Vagina (tissue), 2 donors: Measurements from ENCODE around the gene BCAM. TPM values are rescaled to one million over a fixed set of nuclear protein-coding genes. Genes with fewer than 3 reads are reported as not detected.

Source experiments
- DNase-seq, 2 donors: peaks; one replicate each; pipeline ENCODE4 v3.0.0-alpha.2; 2017; ENCODE audit errors: extremely low spot score in 2 of 2
- H3K27ac ChIP-seq: fragments of 200-600 bp; sonication (generic); one replicate; pipeline ENCODE4 v1.5.1; 2019
- H3K27me3 ChIP-seq: fragments of 200-600 bp; sonication (generic); one replicate; pipeline ENCODE4 v1.5.1; 2019
- H3K36me3 ChIP-seq, 2 donors: fragments of 200-600 bp; sonication (generic); one replicate each; pipeline ENCODE4 v1.5.1; 2017 to 2019
- H3K4me1 ChIP-seq: fragments of 200-600 bp; sonication (generic); one replicate; pipeline ENCODE4 v1.5.1; 2019
- H3K4me3 ChIP-seq, 2 donors: fragments of 200-600 bp; sonication (generic); 1 replicate in 1 of 2; 2 replicates in 1 of 2; pipeline ENCODE4 v1.5.1; 2016 to 2019
- H3K9me3 ChIP-seq: fragments of 200-600 bp; sonication (generic); one replicate; pipeline ENCODE4 v1.5.1; 2019
- CTCF ChIP-seq, 3 experiments: fragments of 450-650 bp in 2 of 3; fragments of 200-600 bp in 1 of 3; sonication (generic) in 1 of 3; IDR thresholded peaks; one replicate each; pipeline ENCODE4 v1.5.1; 2017 to 2019; ENCODE audit warnings: antibody characterized with exemption in 3 of 3, mild to moderate bottlenecking in 2 of 3, moderate library complexity in 2 of 3
- POLR2A ChIP-seq, 2 donors: fragments of 450-650 bp; IDR thresholded peaks; one replicate each; pipeline ENCODE4 v1.6.1; 2017; ENCODE audit warnings: antibody characterized with exemption in 2 of 2, mild to moderate bottlenecking in 2 of 2, moderate library complexity in 2 of 2
- POLR2AphosphoS5 ChIP-seq, 2 donors: sonication (generic); formaldehyde crosslinking; IDR thresholded peaks; one replicate each; pipeline ENCODE4 v1.9.0; 2017; ENCODE audit warnings: antibody characterized with exemption in 2 of 2, mild to moderate bottlenecking in 2 of 2, low read depth in 1 of 2; ENCODE audit not compliant: insufficient read depth in 1 of 2
- intact Hi-C: fragments of 100-400 bp; cut with DNase I; formaldehyde crosslinking; loops from one replicate; pipeline ENCODE4 v1.15.1; 2023
- total RNA-seq: library from RNA; depleted of rRNA; stranded (reverse); fragments of >200 nt; gene quantifications from one replicate; pipeline ENCODE4 v1.2.3, GENCODE V29; 2016

BCAM gene
- total RNA-seq, 1 donor from 2014 or later = 57.2 TPM

GRCh38 chr19:44817725-44818465 lies 9.0 kb downstream of the BCAM start:
- intact Hi-C loops = no loop called here
- no peaks in the 10 kb centered on the region for H3K27me3 ChIP-seq
- no peak for TF ChIP-seq POLR2AphosphoS5 (IDR thresholded peaks at IDR 0.05; ENCODE audit: insufficient read depth in 1 of 2, low read depth in 1 of 2)
- no peak for TF ChIP-seq CTCF (IDR thresholded peaks at IDR 0.05)
- no peak for TF ChIP-seq POLR2A (IDR thresholded peaks at IDR 0.05)

DNA sequence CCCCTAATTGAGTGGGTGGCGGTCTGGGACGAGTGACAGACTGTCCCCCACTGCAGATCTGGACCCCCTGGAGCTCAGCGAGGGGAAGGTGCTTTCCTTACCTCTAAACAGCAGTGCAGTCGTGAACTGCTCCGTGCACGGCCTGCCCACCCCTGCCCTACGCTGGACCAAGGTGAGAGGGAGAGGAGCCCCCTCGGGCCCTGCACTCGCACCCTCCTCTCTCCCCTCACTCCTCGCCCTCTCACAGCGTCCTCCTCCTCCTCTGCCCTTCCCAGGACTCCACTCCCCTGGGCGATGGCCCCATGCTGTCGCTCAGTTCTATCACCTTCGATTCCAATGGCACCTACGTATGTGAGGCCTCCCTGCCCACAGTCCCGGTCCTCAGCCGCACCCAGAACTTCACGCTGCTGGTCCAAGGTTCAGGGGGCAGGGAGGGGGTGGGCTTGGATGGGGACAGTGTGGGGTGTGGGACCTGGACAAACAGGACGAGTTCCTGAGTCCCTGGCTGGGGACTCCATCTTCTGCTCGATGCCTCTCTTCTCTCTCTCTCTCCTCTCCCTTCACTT lies 9.6 kb downstream of the BCAM start:
- Histone ChIP-seq H3K36me3 (peaks cover 0 to 6% of the 10 kb centered on the region in 2 donors), H3K27me3 (no peaks in the 10 kb centered on the region), H3K4me3 (no peak overlapping the region), H3K27ac (no peak overlapping the region), H3K9me3 (no peaks in the 10 kb centered on the region), H3K4me1 (peaks cover 8% of the 10 kb centered on the region)
- intact Hi-C loops = no loop called here
- DNase-seq = no peak
- TF ChIP-seq CTCF (IDR thresholded peaks at IDR 0.05) (no peak), POLR2AphosphoS5 (IDR thresholded peaks at IDR 0.05; ENCODE audit: insufficient read depth in 1 of 2, low read depth in 1 of 2) (no peak), POLR2A (IDR thresholded peaks at IDR 0.05) (no peak)

More at GRCh38 chr19:44817725-44818465, 9.0 kb downstream of the BCAM start:
- Histone ChIP-seq H3K4me1 (peaks cover 8% of the 10 kb centered on the region), H3K9me3 (no peaks in the 10 kb centered on the region), H3K36me3 (peaks cover 0 to 11% of the 10 kb centered on the region in 2 donors), H3K4me3 (no peak overlapping the region), H3K27ac (no peak overlapping the region)
- DNase-seq = no peak

- Histone ChIP-seq H3K27me3 (no peaks in the 10 kb centered on the region), H3K9me3 (no peaks in the 10 kb centered on the region), H3K4me1 (peaks cover 8% of the 10 kb centered on the region), H3K27ac (no peak overlapping the region), H3K36me3 (no peaks in the 10 kb centered on the region), H3K4me3 (no peak overlapping the region)
- intact Hi-C loops = no loop called here
- no peak for DNase-seq
- TF ChIP-seq POLR2AphosphoS5 (IDR thresholded peaks at IDR 0.05; ENCODE audit: insufficient read depth in 1 of 2, low read depth in 1 of 2) = no peak
- no peak for TF ChIP-seq CTCF (IDR thresholded peaks at IDR 0.05)
- no peak for TF ChIP-seq POLR2A (IDR thresholded peaks at IDR 0.05)
These were observed 10.4 kb downstream of the BCAM start for GRCh38 chr19:44819246-44819832.

DNA sequence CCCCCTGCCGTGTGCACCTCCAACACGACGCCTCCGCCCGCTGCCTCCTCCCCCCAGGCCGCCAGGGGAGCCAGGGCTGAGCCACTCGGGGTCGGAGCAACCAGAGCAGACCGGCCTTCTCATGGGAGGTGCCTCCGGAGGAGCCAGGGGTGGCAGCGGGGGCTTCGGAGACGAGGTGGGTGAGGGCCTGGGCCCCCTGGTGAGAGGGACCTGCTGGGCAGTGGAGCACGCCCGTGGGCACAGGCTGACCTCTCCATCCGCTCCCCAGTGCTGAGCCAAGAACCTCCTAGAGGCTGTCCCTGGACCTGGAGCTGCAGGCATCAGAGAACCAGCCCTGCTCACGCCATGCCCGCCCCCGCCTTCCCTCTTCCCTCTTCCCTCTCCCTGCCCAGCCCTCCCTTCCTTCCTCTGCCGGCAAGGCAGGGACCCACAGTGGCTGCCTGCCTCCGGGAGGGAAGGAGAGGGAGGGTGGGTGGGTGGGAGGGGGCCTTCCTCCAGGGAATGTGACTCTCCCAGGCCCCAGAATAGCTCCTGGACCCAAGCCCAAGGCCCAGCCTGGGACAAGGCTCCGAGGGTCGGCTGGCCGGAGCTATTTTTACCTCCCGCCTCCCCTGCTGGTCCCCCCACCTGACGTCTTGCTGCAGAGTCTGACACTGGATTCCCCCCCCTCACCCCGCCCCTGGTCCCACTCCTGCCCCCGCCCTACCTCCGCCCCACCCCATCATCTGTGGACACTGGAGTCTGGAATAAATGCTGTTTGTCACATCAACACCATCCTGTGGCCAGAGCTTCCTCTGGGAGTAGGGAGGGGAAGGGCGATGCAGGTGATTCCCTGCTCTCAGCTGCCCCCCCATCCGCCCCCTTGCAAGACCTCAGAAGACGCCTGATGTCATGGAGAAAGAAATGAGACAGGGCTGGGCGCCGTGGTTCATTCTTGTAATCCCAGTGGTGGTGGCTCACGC lies 12.0 kb downstream of the BCAM start:
- no peak for TF ChIP-seq CTCF (IDR thresholded peaks at IDR 0.05)
- no peak for TF ChIP-seq POLR2AphosphoS5 (IDR thresholded peaks at IDR 0.05; ENCODE audit: insufficient read depth in 1 of 2, low read depth in 1 of 2)
- no peak for TF ChIP-seq POLR2A (IDR thresholded peaks at IDR 0.05)
- H3K4me1 ChIP-seq = peaks cover 8% of the 10 kb centered on the region
- H3K4me3 ChIP-seq = peak overlapping the region in 1 of 2 donors; percentile 8
- intact Hi-C loops = no loop called here
- DNase-seq = no peak
- no peaks in the 10 kb centered on the region for H3K9me3 ChIP-seq
- H3K27ac ChIP-seq = peak overlapping the region; percentile 61
- no peaks in the 10 kb centered on the region for H3K27me3 ChIP-seq
- no peaks in the 10 kb centered on the region for H3K36me3 ChIP-seq
